ENCODE data around the gene CFAP100. TPM values are rescaled to one million over a fixed set of nuclear protein-coding genes. Genes with fewer than 3 reads are reported as not detected.

CFAP100 gene
- total and polyA plus RNA-seq, 10 of the 15 experiments (the other 5 are each of a cell fraction or from before 2014, with no cell fraction given): 0.04 to 0.27 TPM; not detected in 8

DNA sequence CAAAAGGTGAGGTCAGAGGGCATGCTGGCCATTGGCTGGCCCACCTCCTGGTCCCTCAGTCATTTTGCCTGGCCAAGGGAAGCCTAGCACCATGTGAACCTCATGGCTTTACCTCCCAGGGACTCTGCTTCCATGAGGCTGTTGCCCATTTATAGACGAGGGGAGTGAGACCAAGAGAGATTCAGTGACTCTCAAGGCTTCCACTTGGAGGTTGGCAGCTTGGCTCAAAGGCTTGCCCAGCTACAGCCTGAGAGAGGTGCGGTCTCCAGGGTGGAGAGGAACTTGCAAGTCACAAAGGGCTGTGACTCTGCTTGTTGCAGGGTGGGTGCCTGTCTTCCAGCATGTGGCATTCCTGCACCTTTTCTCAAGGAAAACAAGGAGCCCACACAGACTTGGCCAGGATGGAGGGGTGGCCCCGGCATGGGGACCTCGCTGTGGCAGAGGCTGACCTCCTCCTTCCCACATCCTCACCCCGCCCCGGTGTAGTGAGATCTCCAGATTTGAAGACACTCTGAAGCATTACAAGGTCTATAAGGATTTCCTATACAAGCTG, 24.5 kb downstream of the CFAP100 start:
- FAIRE-seq: no peak
- ChIA-PET POLR2A (no interaction called here), RAD21 (ENCODE audit: unreplicated experiment) (no interaction called here), CTCF (no interaction called here), SMC1A (ENCODE audit: uncharacterized antibody, unreplicated experiment) (no interaction called here)
- no peak overlapping the region for H3K4me3 ChIP-seq
- no peak for ATAC-seq
- no peak for DNase-seq (ENCODE audit: low read depth, low spot score)
- H3K79me2 ChIP-seq (ENCODE audit: control insufficient read depth, insufficient read depth, low read length): no peaks in the 10 kb centered on the region
- H3K27ac ChIP-seq (ENCODE audit: control insufficient read depth, insufficient read depth): no peak overlapping the region
- BruUV-seq (replicated peaks): no TSS peak
- H3K4me1 ChIP-seq (ENCODE audit: control insufficient read depth, insufficient read depth, low read length): no peaks in the 10 kb centered on the region
- H3K4me2 ChIP-seq (ENCODE audit: control insufficient read depth, insufficient read depth): no peak overlapping the region
- intact Hi-C loops (cut with micrococcal nuclease; ENCODE audit: unreplicated experiment) (no loop called here), in situ Hi-C loops (cut with MboI) (no loop called here)
- no peaks in the 10 kb centered on the region for H3K36me3 ChIP-seq (ENCODE audit: control insufficient read depth in 2 of 2, insufficient read depth in 2 of 2, low read length in 1 of 2)
- no peaks in the 10 kb centered on the region for H3K9me3 ChIP-seq (replicated peaks; ENCODE audit: control insufficient read depth, insufficient read depth, low read length)
- WGBS (ENCODE audit: insufficient coverage, insufficient replicate concordance, low lambda C conversion rate, missing lambda C conversion rate): 36% methylated on average over 6 of the region's 6 CpGs
- no peaks in the 10 kb centered on the region for H4K20me1 ChIP-seq (ENCODE audit: control insufficient read depth, insufficient read depth)
- no peak overlapping the region for H2AFZ ChIP-seq (ENCODE audit: control insufficient read depth, low read depth, low read length)
- H3K9ac ChIP-seq (ENCODE audit: control insufficient read depth, insufficient read depth, low read length): no peak overlapping the region
- no peaks in the 10 kb centered on the region for H3K27me3 ChIP-seq (replicated peaks in 1 of 2; ENCODE audit: control insufficient read depth in 2 of 2, insufficient read depth in 2 of 2, low read length in 1 of 2)
- no peak for TF ChIP-seq STAT3 (IDR thresholded peaks at IDR 0.05; ENCODE audit: low read depth, low read length)
- no peak for TF ChIP-seq TCF12 (IDR thresholded peaks at IDR 0.05; ENCODE audit: low read depth, low read length)
- TF ChIP-seq, protein P1, sequence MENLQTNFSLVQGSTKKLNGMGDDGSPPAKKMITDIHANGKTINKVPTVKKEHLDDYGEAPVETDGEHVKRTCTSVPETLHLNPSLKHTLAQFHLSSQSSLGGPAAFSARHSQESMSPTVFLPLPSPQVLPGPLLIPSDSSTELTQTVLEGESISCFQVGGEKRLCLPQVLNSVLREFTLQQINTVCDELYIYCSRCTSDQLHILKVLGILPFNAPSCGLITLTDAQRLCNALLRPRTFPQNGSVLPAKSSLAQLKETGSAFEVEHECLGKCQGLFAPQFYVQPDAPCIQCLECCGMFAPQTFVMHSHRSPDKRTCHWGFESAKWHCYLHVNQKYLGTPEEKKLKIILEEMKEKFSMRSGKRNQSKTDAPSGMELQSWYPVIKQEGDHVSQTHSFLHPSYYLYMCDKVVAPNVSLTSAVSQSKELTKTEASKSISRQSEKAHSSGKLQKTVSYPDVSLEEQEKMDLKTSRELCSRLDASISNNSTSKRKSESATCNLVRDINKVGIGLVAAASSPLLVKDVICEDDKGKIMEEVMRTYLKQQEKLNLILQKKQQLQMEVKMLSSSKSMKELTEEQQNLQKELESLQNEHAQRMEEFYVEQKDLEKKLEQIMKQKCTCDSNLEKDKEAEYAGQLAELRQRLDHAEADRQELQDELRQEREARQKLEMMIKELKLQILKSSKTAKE (IDR thresholded peaks at IDR 0.05; ENCODE audit: low read depth, poor library complexity, severe bottlenecking): no peak
- TF ChIP-seq, protein P2, sequence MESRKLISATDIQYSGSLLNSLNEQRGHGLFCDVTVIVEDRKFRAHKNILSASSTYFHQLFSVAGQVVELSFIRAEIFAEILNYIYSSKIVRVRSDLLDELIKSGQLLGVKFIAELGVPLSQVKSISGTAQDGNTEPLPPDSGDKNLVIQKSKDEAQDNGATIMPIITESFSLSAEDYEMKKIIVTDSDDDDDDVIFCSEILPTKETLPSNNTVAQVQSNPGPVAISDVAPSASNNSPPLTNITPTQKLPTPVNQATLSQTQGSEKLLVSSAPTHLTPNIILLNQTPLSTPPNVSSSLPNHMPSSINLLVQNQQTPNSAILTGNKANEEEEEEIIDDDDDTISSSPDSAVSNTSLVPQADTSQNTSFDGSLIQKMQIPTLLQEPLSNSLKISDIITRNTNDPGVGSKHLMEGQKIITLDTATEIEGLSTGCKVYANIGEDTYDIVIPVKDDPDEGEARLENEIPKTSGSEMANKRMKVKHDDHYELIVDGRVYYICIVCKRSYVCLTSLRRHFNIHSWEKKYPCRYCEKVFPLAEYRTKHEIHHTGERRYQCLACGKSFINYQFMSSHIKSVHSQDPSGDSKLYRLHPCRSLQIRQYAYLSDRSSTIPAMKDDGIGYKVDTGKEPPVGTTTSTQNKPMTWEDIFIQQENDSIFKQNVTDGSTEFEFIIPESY (IDR thresholded peaks at IDR 0.05): no peak
- TF ChIP-seq, protein P3, sequence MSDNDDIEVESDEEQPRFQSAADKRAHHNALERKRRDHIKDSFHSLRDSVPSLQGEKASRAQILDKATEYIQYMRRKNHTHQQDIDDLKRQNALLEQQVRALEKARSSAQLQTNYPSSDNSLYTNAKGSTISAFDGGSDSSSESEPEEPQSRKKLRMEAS (IDR thresholded peaks at IDR 0.05; ENCODE audit: low read depth, low read length): no peak
- TF ChIP-seq SREBF1 (IDR thresholded peaks at IDR 0.05; ENCODE audit: low read length): no peak
- no peak for TF ChIP-seq CREB1 (IDR thresholded peaks at IDR 0.05; ENCODE audit: low read depth)
- no peak for TF ChIP-seq POLR2AphosphoS5 (IDR thresholded peaks at IDR 0.05; ENCODE audit: low read length)
- TF ChIP-seq, protein P4, sequence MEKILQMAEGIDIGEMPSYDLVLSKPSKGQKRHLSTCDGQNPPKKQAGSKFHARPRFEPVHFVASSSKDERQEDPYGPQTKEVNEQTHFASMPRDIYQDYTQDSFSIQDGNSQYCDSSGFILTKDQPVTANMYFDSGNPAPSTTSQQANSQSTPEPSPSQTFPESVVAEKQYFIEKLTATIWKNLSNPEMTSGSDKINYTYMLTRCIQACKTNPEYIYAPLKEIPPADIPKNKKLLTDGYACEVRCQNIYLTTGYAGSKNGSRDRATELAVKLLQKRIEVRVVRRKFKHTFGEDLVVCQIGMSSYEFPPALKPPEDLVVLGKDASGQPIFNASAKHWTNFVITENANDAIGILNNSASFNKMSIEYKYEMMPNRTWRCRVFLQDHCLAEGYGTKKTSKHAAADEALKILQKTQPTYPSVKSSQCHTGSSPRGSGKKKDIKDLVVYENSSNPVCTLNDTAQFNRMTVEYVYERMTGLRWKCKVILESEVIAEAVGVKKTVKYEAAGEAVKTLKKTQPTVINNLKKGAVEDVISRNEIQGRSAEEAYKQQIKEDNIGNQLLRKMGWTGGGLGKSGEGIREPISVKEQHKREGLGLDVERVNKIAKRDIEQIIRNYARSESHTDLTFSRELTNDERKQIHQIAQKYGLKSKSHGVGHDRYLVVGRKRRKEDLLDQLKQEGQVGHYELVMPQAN (conservative IDR thresholded peaks at IDR 0.05): no peak
- TF ChIP-seq CREM (IDR thresholded peaks at IDR 0.05; ENCODE audit: low read depth): no peak
- no peak for TF ChIP-seq SP1 (IDR thresholded peaks at IDR 0.05; ENCODE audit: low read depth, low read length)
- no peak for TF ChIP-seq EGR1 (IDR thresholded peaks at IDR 0.05; ENCODE audit: borderline replicate concordance in 1 of 2, low read depth in 2 of 2, low read length in 2 of 2)
- no peak for TF ChIP-seq HDAC2 (IDR thresholded peaks at IDR 0.05)
- TF ChIP-seq NFIC (IDR thresholded peaks at IDR 0.05; ENCODE audit: low read depth, low read length): no peak
- TF ChIP-seq RAD51 (IDR thresholded peaks at IDR 0.05): no peak
- TF ChIP-seq GABPA (IDR thresholded peaks at IDR 0.05; ENCODE audit: low read depth): no peak
- no peak for TF ChIP-seq RFX5 (IDR thresholded peaks at IDR 0.05; ENCODE audit: low read depth, low read length)

Measured in GM12878 (cell line).